ENCODE measurements around the gene GRPEL1. TPM values are rescaled to one million over a fixed set of nuclear protein-coding genes. Genes with fewer than 3 reads are reported as not detected.
A peak's percentile ranks its signal among the peaks of the same experiment; 100 is the strongest.

GRPEL1 gene
- polyA plus RNA-seq, 3 donors: 44.1 to 49.6 (median 45.4) TPM

- DNase-seq: no peak
- H3K27ac ChIP-seq (ENCODE audit: low read depth in 1 of 2, low read length in 2 of 2): no peak overlapping the region
- WGBS (ENCODE audit: insufficient coverage): 99% methylated on average over 6 of the region's 9 CpGs
- H3K4me1 ChIP-seq (ENCODE audit: control insufficient read depth in 1 of 2, insufficient read depth in 2 of 2, low read length in 2 of 2): no peaks in the 10 kb centered on the region
- H3K27me3 Mint-ChIP-seq (ENCODE audit: low read depth in 3 of 3): peaks cover 0 to 1% (median 0%) of the 10 kb centered on the region in 3 donors
- peaks cover 78 to 96% of the 10 kb centered on the region in 2 donors for H3K36me3 ChIP-seq (replicated peaks in 1 of 2; ENCODE audit: control insufficient read depth in 1 of 2, insufficient read depth in 2 of 2, low read length in 2 of 2)
- H3K9me3 ChIP-seq (replicated peaks in 1 of 2; ENCODE audit: control insufficient read depth in 1 of 2, insufficient read depth in 1 of 2, low read length in 2 of 2): no peaks in the 10 kb centered on the region
- H3K4me3 Mint-ChIP-seq: no peak overlapping the region
- H2AFZ ChIP-seq (ENCODE audit: insufficient read depth, low read depth, low read length, poor library complexity, severe bottlenecking): no peak overlapping the region
- H3K9me3 Mint-ChIP-seq: no peaks in the 10 kb centered on the region
- H3K4me3 ChIP-seq (replicated peaks in 1 of 3; ENCODE audit: low read depth in 2 of 3, low read length in 3 of 3): no peak overlapping the region
- no peak overlapping the region for H3K27ac Mint-ChIP-seq
- H3K4me1 Mint-ChIP-seq: peaks cover 5% of the 10 kb centered on the region
- H3K79me2 ChIP-seq (ENCODE audit: insufficient read depth, low read length): no peaks in the 10 kb centered on the region
- no peak overlapping the region for H3K4me2 ChIP-seq (replicated peaks; ENCODE audit: extremely low read depth, low read length, poor library complexity, severe bottlenecking)
- intact Hi-C loops (cut with micrococcal nuclease): no loop called here
- TF ChIP-seq, protein P1, sequence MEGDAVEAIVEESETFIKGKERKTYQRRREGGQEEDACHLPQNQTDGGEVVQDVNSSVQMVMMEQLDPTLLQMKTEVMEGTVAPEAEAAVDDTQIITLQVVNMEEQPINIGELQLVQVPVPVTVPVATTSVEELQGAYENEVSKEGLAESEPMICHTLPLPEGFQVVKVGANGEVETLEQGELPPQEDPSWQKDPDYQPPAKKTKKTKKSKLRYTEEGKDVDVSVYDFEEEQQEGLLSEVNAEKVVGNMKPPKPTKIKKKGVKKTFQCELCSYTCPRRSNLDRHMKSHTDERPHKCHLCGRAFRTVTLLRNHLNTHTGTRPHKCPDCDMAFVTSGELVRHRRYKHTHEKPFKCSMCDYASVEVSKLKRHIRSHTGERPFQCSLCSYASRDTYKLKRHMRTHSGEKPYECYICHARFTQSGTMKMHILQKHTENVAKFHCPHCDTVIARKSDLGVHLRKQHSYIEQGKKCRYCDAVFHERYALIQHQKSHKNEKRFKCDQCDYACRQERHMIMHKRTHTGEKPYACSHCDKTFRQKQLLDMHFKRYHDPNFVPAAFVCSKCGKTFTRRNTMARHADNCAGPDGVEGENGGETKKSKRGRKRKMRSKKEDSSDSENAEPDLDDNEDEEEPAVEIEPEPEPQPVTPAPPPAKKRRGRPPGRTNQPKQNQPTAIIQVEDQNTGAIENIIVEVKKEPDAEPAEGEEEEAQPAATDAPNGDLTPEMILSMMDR (IDR thresholded peaks at IDR 0.05): no peak
- H3K9ac ChIP-seq (ENCODE audit: insufficient read depth, low read length, poor library complexity, severe bottlenecking): no peak overlapping the region
- peaks cover 72 to 92% of the 10 kb centered on the region in 2 donors for H3K36me3 Mint-ChIP-seq
- no peaks in the 10 kb centered on the region for H3K27me3 ChIP-seq (ENCODE audit: control insufficient read depth in 2 of 2, insufficient read depth in 2 of 2, low read length in 2 of 2)
- H4K20me1 ChIP-seq (ENCODE audit: insufficient read depth, low read length): peaks cover 89% of the 10 kb centered on the region
Measured at GRCh38 chr4:7018281-7018680, 49.6 kb downstream of the GRPEL1 start.

- H3K36me3 Mint-ChIP-seq: peaks cover 75 to 94% of the 10 kb centered on the region in 2 donors
- Histone ChIP-seq H3K27me3 (ENCODE audit: control insufficient read depth in 2 of 2, insufficient read depth in 2 of 2, low read length in 2 of 2) (no peaks in the 10 kb centered on the region), H3K9me3 (replicated peaks in 1 of 2; ENCODE audit: control insufficient read depth in 1 of 2, insufficient read depth in 1 of 2, low read length in 2 of 2) (no peaks in the 10 kb centered on the region), H3K4me1 (ENCODE audit: control insufficient read depth in 1 of 2, insufficient read depth in 2 of 2, low read length in 2 of 2) (no peaks in the 10 kb centered on the region), H3K79me2 (ENCODE audit: insufficient read depth, low read length) (no peaks in the 10 kb centered on the region), H3K9ac (ENCODE audit: insufficient read depth, low read length, poor library complexity, severe bottlenecking) (no peak overlapping the region), H3K27ac (ENCODE audit: low read depth in 1 of 2, low read length in 2 of 2) (peak overlapping the region in 1 of 2 donors; percentile 26), H3K36me3 (replicated peaks in 1 of 2; ENCODE audit: control insufficient read depth in 1 of 2, insufficient read depth in 2 of 2, low read length in 2 of 2) (peaks cover 83 to 98% of the 10 kb centered on the region in 2 donors), H3K4me3 (replicated peaks in 1 of 3; ENCODE audit: low read depth in 2 of 3, low read length in 3 of 3) (no peak overlapping the region), H3K4me2 (replicated peaks; ENCODE audit: extremely low read depth, low read length, poor library complexity, severe bottlenecking) (no peak overlapping the region), H2AFZ (ENCODE audit: insufficient read depth, low read depth, low read length, poor library complexity, severe bottlenecking) (no peak overlapping the region), H4K20me1 (ENCODE audit: insufficient read depth, low read length) (peaks cover 93% of the 10 kb centered on the region)
- no peaks in the 10 kb centered on the region for H3K9me3 Mint-ChIP-seq
- H3K4me3 Mint-ChIP-seq: no peak overlapping the region
- intact Hi-C loops (cut with micrococcal nuclease): no loop called here
- H3K27ac Mint-ChIP-seq: peak overlapping the region in 2 of 7 donors; percentile 10 to 51
- peaks cover 0 to 1% (median 0%) of the 10 kb centered on the region in 3 donors for H3K27me3 Mint-ChIP-seq (ENCODE audit: low read depth in 3 of 3)
- TF ChIP-seq, protein P1 (IDR thresholded peaks at IDR 0.05): no peak
- 97% methylated on average over 6 of the region's 6 CpGs for WGBS (ENCODE audit: insufficient coverage)
- no peak for DNase-seq
- H3K4me1 Mint-ChIP-seq: peaks cover 5% of the 10 kb centered on the region
Measured at GRCh38 chr4:7017446-7018048, 50.3 kb downstream of the GRPEL1 start.

All from CD14-positive monocyte (primary cell).